A549 treated with DMSO at 1 μM for 4 hours (cell line): ENCODE measurements around the gene PTDSS2. TPM values are rescaled to one million over a fixed set of nuclear protein-coding genes. Genes with fewer than 3 reads are reported as not detected.

Experiments
- total RNA-seq: library from RNA; stranded (reverse); fragments of 200-300 nt; extraction: Qiagen RNA extraction; gene quantifications from 5 replicates; pipeline ENCODE4 v1.2.3, GENCODE V29; 2022; ENCODE audit warnings: low read depth

Gene PTDSS2
- 32.2 to 50.9 TPM (median 44.1 TPM) in 5 replicates for total RNA-seq

DNA sequence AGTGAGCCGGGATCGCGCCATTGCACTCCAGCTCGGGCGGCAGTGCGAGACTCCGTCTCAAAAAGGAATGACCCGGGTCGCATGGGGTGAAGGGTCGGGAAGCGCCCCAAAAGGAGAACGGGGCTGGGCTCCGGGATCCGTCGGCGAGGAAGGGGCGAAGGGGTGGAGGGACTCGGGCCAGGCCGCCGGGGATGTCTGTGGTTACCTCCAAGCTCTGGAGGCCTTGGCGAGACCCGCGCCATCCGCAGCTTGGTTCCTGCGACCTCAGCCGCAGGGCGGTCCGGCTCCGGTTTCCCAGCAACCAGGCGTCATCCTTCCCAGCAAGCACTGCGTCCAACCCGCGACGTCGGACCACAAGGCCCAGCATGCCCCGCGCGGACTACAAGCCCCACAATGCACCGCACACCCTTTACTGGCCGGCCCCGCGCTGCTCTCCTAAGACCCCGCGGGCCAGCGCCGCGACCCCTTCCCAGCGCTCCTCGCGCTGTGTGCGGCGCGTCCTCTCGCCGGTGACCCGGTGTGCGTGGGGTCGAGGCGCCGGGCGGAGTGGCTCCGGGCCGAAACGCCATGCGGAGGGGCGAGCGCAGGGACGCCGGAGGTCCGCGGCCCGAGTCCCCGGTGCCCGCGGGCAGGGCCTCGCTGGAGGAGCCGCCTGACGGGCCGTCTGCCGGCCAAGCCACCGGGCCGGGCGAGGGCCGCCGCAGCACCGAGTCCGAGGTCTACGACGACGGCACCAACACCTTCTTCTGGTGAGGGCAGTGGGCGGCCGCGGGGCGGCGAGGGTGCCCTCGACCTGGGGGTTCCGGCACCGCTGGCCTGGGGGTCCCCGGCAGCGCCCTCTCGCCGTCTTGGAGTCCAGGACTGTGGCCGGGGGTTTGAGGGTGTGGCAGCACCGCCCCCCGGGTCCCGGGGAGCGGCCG, at the start of gene PTDSS2:
Gene PTDSS2, plus strand, starts transcription at position 391 of the 920 bp plus-strand sequence. Its CDS starts 177 bp downstream, at position 568.

DNA sequence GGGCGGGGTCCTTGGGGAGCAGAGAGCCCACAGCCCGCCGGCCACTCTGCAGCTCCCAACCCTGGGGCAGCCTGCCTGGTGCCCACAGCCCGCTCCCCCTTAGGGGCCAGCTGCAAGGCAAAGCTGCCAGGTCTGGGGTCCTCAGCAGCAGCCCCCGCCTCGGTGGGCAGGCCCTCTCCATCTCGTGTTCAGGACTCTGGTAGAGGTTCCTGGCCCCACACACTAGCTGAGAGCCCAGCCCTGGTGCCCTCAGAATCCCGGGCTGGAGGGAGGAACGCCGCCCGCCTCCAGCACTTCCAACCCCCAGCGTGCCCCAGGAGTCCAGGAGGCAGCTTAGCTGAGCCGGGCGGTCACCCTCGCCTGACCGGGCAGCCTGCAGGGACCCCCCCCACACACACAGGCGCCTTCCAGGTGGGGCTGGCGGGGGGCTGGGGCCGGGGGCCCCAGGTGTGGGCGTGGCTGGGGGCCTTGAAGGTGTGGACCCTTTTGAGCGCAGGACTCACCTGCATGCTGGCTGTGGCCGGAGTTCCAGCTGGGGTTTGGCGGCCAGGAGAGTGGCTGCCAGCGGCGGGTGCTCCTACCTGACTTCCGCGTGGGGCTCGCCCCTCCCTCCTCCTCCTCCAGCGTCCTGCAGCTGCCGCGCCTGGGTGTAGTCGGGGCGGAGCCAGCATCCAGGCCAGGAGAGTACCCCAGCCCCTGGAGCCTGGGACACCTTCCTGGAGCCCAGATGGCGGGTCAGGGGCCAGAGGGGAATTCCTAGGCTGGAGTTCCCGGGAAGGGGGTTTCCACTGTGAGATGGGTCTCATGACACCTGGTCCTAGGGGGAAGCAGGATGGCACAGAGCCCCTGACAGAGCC, 8.4 kb upstream of the PTDSS2 start, which contains the start of gene ANO9:
Gene ANO9, minus strand, starts transcription at position 594 of the 857 bp plus-strand sequence. Its CDS starts 85 bp downstream, at position 509.

DNA sequence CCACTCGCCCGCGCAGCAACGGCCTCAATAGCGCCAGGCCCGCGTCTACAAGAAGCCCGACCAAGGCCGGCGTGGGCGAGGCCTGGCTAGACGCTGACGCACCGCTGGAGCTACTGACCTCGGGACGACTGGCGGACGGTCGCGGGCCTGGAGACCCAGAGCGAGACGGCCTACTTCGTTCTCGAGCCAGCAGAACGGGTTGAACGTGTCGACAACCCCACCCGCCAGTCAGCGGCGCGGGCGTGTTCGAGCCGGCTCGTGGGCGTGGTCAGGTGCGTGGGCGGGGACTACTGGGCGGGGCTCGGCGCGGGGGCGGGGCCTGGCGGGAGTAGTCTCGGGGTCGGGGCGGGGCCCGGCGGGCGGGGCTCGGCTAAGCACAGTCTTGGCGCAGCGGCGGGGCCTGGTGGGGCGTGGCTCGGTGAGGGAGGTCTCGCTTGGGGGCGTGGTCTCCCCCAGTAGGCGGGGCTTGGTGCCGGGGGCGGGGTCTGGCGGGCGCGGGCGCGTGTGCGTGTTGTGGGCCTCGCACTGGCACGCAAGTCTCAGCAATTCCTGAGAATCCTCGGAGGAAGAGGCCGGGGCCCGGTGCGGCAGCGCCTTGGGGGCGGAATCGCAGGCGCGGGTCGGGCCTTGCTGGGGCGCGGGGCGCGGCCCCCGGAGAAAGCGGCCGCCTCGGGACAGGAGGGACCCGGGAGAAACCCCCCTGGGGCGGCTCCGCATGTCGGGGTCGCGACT, 57.1 kb downstream of the PTDSS2 start, which contains the start of gene RNH1:
Gene RNH1, minus strand, starts transcription at position 248 of the 732 bp plus-strand sequence. CDS start 5,080 bp downstream, outside the sequence.

DNA sequence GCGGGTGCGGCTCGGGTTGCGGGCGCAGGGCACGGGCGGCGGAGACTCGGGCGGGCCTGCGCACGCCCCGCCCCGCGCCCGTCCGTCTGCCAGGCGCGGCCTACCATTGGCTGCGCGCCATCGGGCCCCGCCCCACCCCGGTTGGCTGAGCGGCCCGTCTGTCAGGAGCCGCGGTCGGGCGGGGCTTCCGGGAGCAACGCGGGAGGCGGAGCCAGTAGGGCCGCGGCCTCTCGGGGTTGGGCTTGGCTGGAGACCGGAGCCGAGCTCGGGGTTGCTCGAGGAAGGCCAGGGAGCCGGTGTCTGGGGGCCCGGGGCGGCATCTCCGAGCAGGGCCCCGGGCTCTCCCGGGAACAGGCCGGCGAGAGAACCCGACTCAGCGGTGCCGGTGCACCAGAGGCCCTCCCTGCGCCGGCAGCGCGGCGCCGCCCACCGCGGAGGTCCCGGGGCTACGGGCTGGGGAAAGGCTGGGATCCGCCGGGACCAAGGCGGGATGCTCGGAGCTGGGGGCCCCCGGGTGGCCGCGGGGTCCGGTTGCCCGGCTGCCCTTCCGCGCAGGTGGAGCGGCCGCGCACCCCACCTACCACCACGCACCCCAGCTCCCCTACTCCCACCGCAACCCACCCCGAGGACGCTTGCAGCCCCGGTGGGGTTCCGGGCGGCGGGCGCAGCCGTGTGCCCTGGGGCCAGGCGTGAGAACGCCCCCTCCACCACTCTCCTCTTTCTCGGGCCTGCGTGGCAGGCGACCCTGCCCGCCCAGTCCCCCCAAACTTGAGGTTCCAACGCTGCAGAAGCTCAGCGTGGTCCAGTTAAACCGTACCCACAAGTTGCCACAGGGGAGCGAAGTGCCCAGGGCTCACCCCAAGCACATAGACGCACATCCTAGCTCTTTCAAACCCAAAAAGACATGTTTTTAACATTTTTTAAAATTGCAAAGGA, 85.7 kb downstream of the PTDSS2 start, which contains the start of gene HRAS:
Gene HRAS, minus strand, starts transcription at position 58 of the 936 bp plus-strand sequence.

DNA sequence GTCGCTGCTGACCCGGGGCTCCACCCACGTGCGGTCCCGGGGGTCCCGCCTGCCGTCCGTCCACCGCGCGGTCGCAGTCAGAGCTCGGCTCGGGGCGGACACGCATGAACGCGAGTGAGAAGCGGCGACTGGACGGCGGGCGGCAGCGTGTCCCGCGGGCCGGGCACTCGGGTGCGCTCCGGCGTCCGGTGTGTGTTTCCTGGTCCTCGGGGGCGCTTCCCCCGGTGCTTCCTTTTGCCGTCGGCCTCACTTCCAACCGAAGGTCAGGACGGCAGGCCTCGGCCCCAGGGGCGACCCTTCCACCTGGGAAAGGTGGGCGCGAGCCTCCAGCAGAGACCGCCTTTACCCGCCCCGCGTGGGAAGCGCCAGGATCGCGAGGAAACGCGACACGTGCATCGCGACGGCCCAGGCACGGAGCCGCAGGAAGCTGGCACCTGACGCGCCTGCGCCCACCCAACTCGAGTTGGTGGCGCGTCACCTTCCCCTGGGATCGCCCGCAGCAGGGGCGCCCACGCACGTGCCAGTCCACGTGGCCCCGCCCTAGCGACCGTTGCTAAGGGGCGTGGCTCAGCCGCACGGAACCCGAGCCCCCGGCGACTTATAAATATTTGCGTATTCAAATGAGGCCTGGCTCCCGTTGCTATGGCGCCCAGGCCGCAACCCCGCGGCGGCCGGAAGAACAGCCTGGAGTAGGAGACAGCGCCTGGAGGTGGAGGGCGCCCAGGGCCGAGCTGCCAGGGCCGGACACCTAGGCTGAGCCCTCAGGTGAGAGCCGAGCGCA, 87.0 kb downstream of the PTDSS2 start, which contains the start of gene LRRC56:
Gene LRRC56, plus strand, starts transcription at position 687 of the 781 bp plus-strand sequence. CDS start 3,158 bp downstream, outside the sequence.

Other genes with a start within 250 kb of the PTDSS2 start
- gene BET1L, start 242.9 kb upstream of the PTDSS2 start, total RNA-seq: 44.8 to 49.3 TPM (median 46.7 TPM) in 5 replicates
- 107 to 133 TPM (median 117 TPM) in 5 replicates for gene RIC8A, start 242.6 kb upstream of the PTDSS2 start, total RNA-seq
- gene SIRT3, start 213.9 kb upstream of the PTDSS2 start, total RNA-seq: 15.5 to 20.5 TPM (median 18.7 TPM) in 5 replicates
- 170 to 204 TPM (median 173 TPM) in 5 replicates for gene PSMD13, start 213.3 kb upstream of the PTDSS2 start, total RNA-seq
- gene NLRP6, start 171.9 kb upstream of the PTDSS2 start, total RNA-seq: not detected in 5 replicates
- gene PGGHG, start 161.2 kb upstream of the PTDSS2 start, total RNA-seq: 6.9 to 13.3 TPM (median 12.1 TPM) in 5 replicates
- not detected in 5 replicates for gene IFITM5, start 150.8 kb upstream of the PTDSS2 start, total RNA-seq
- gene IFITM2, start 142.5 kb upstream of the PTDSS2 start, total RNA-seq: 48.8 to 60.8 TPM (median 58.8 TPM) in 5 replicates
- 0.24 to 1.0 TPM (median 0.52 TPM) in 5 replicates for gene IFITM1, start 136.2 kb upstream of the PTDSS2 start, total RNA-seq
- 22.6 to 30.1 TPM (median 28.1 TPM) in 5 replicates for gene IFITM3, start 129.4 kb upstream of the PTDSS2 start, total RNA-seq
- 12.3 to 21.3 TPM (median 16.7 TPM) in 5 replicates for gene B4GALNT4, start 80.8 kb upstream of the PTDSS2 start, total RNA-seq
- gene PKP3, start 56.1 kb upstream of the PTDSS2 start, total RNA-seq: 31.8 to 41.0 TPM (median 36.8 TPM) in 5 replicates
- gene SIGIRR, start 35.3 kb upstream of the PTDSS2 start, total RNA-seq: 68.0 to 93.2 TPM (median 84.7 TPM) in 5 replicates
- gene ANO9, start 8.3 kb upstream of the PTDSS2 start, total RNA-seq: 0.52 to 1.3 TPM (median 0.62 TPM) in 5 replicates
- gene RNH1, start 57.0 kb downstream of the PTDSS2 start, total RNA-seq: 132 to 175 TPM (median 155 TPM) in 5 replicates
- 108 to 150 TPM (median 128 TPM) in 5 replicates for gene HRAS, start 85.3 kb downstream of the PTDSS2 start, total RNA-seq
- 0.40 to 0.70 TPM (median 0.55 TPM) in 5 replicates for gene LRRC56, start 87.2 kb downstream of the PTDSS2 start, total RNA-seq
- gene LMNTD2, start 110.5 kb downstream of the PTDSS2 start, total RNA-seq: 2.1 to 2.9 TPM (median 2.2 TPM) in 5 replicates
- gene RASSF7, start 110.7 kb downstream of the PTDSS2 start, total RNA-seq: 30.2 to 36.0 TPM (median 31.5 TPM) in 5 replicates
- 28.2 to 38.2 TPM (median 34.3 TPM) in 5 replicates for gene PHRF1, start 126.2 kb downstream of the PTDSS2 start, total RNA-seq
- 4.0 to 7.8 TPM (median 6.7 TPM) in 5 replicates for gene IRF7, start 165.7 kb downstream of the PTDSS2 start, total RNA-seq
- gene CDHR5, start 174.7 kb downstream of the PTDSS2 start, total RNA-seq: 0.02 to 0.05 TPM in 2 of 5 replicates, not detected in the others
- not detected in 5 replicates for gene SCT, start 176.9 kb downstream of the PTDSS2 start, total RNA-seq
- 0.17 to 0.43 TPM (median 0.24 TPM) in 5 replicates for gene DRD4, start 187.0 kb downstream of the PTDSS2 start, total RNA-seq
- 23.3 to 39.2 TPM (median 31.9 TPM) in 5 replicates for gene DEAF1, start 244.9 kb downstream of the PTDSS2 start, total RNA-seq
- gene TMEM80, start 245.5 kb downstream of the PTDSS2 start, total RNA-seq: 8.4 to 10.9 TPM (median 9.5 TPM) in 5 replicates